K562 (cell line): Measurements from ENCODE around the gene E2F2. TPM values are rescaled to one million over a fixed set of nuclear protein-coding genes. Genes with fewer than 3 reads are reported as not detected.

ENCODE experiments used
- ATAC-seq: fragments of 200-7000 bp; cut with Tn5 transposase; 3 replicates; pipeline ENCODE4 v1.9.1; 2020; ENCODE audit warnings: moderate library complexity
- BruUV-seq: library from RNA; stranded (reverse); fragments of 400-500 nt; replicated peaks from 2 replicates; lab custom pipeline; 2021; lab: Mats Ljungman, UMichigan
- CTCF ChIA-PET: fragments of 300-600 bp; formaldehyde crosslinking; extraction: SDS; loops from one replicate; lab custom pipeline; 2021; ENCODE audit warnings: low intra/inter-chr PET ratio; lab: Yijun Ruan, JAX
- POLR2A ChIA-PET: fragments of 300-600, 350-650 bp; sonication (Branson Sonifier 250); formaldehyde crosslinking; extraction: SDS; loops from one replicate; lab custom pipeline; 2021; ENCODE audit warnings: antibody characterized with exemption, inconsistent platforms; lab: Yijun Ruan, JAX
- DNase-seq, 4 experiments: peaks; one replicate each; pipeline versions ENCODE4 v3.0.0 to v3.0.0-alpha.2; 2011 to 2018; ENCODE audit warnings: low spot score in 3 of 4, mixed read lengths in 3 of 4; ENCODE audit errors: extremely low read depth in 1 of 4
- FAIRE-seq: peaks from 2 replicates; lab custom pipeline; 2011; peaks lifted over from hg19 to GRCh38; lab: Jason Lieb, UNC
- H2AFZ ChIP-seq: 2 replicates; pipeline ENCODE4 v1.6.0; 2011; ENCODE audit warnings: low read depth, low read length, control low read depth, inconsistent platforms
- H3K27ac ChIP-seq: fragments of 200-600 bp; 3 replicates; pipeline ENCODE4 v1.8.0; 2011; ENCODE audit warnings: low read depth, mild to moderate bottlenecking, control low read depth, inconsistent platforms, low read length, moderate library complexity, mixed read lengths; ENCODE audit errors: extremely low read depth
- H3K27me3 ChIP-seq, 2 experiments: fragments of 300-600 bp in 1 of 2; 2 replicates in 1 of 2; 3 replicates in 1 of 2; pipeline versions ENCODE4 v1.6.0 to v1.8.0; 2011; ENCODE audit warnings: inconsistent platforms in 2 of 2, low read length in 2 of 2, mild to moderate bottlenecking in 1 of 2, mixed read lengths in 1 of 2, moderate library complexity in 1 of 2; ENCODE audit not compliant: control insufficient read depth in 2 of 2, insufficient read depth in 2 of 2
- H3K36me3 ChIP-seq: fragments of 300-600 bp; 3 replicates; pipeline ENCODE4 v1.8.0; 2011; ENCODE audit warnings: mild to moderate bottlenecking, low read length, inconsistent platforms; ENCODE audit not compliant: control insufficient read depth, insufficient read depth
- H3K4me1 ChIP-seq, 2 experiments: fragments of 200-600 bp in 1 of 2; replicated peaks in 1 of 2; 2 replicates in 1 of 2; 3 replicates in 1 of 2; pipeline versions ENCODE4 v1.5.1 to v1.8.0; 2011; ENCODE audit warnings: inconsistent platforms in 2 of 2, low read length in 2 of 2, mild to moderate bottlenecking in 1 of 2, mixed read lengths in 1 of 2, moderate library complexity in 1 of 2; ENCODE audit not compliant: control insufficient read depth in 2 of 2, insufficient read depth in 2 of 2
- H3K4me2 ChIP-seq: 2 replicates; pipeline ENCODE4 v1.6.1; 2011; ENCODE audit warnings: low read length, control low read depth, inconsistent platforms, mixed read lengths; ENCODE audit not compliant: insufficient read depth
- H3K4me3 ChIP-seq: fragments of 200-600 bp; sonication (generic), shearing (Covaris generic); 2 replicates; pipeline ENCODE4 v1.5.1; 2016; ENCODE audit warnings: control low read depth, inconsistent platforms
- H3K79me2 ChIP-seq: fragments of 200-600 bp; 3 replicates; pipeline ENCODE4 v1.8.0; 2011; ENCODE audit warnings: low read length, inconsistent platforms; ENCODE audit not compliant: control insufficient read depth, insufficient read depth
- H3K9ac ChIP-seq, 2 experiments: 2 replicates each; pipeline versions ENCODE4 v1.6.0 to v1.6.1; 2011; ENCODE audit warnings: low read depth in 2 of 2, low read length in 2 of 2, control low read depth in 1 of 2, inconsistent platforms in 1 of 2, mild to moderate bottlenecking in 1 of 2, mixed read lengths in 1 of 2; ENCODE audit not compliant: insufficient read depth in 1 of 2
- H3K9me1 ChIP-seq: one replicate; pipeline ENCODE4 v1.6.0; 2011; ENCODE audit warnings: inconsistent platforms, mild to moderate bottlenecking, low read length, moderate library complexity; ENCODE audit not compliant: control insufficient read depth, insufficient read depth
- H3K9me3 ChIP-seq: replicated peaks from 2 replicates; pipeline ENCODE4 v1.5.1; 2011; ENCODE audit warnings: low read depth, low read length, inconsistent platforms; ENCODE audit not compliant: control insufficient read depth, insufficient read depth
- H4K20me1 ChIP-seq: replicated peaks from 2 replicates; pipeline ENCODE4 v1.6.1; 2011; ENCODE audit warnings: low read length, inconsistent platforms, mixed read lengths; ENCODE audit not compliant: control insufficient read depth, insufficient read depth
- BCOR ChIP-seq: fragments of 450-650 bp; IDR thresholded peaks from 2 replicates; pipeline ENCODE4 v1.6.1; 2016
- BRD9 ChIP-seq: fragments of 450-650 bp; IDR thresholded peaks from 2 replicates; pipeline ENCODE4 v1.6.1; 2018; ENCODE audit warnings: low read depth; ENCODE audit not compliant: partially characterized antibody
- CBFB ChIP-seq: sonication (generic); formaldehyde crosslinking; IDR thresholded peaks from 2 replicates; pipeline ENCODE4 v1.4.0; 2020; ENCODE audit warnings: mild to moderate bottlenecking, missing genetic modification reagents
- EGR1 ChIP-seq: fragments of 450-650 bp; conservative IDR thresholded peaks from 2 replicates; pipeline ENCODE4 v1.6.1; 2017; ENCODE audit warnings: mild to moderate bottlenecking
- HDGF ChIP-seq: fragments of 450-650 bp; IDR thresholded peaks from 2 replicates; pipeline ENCODE4 v1.6.1; 2016
- MTA3 ChIP-seq: fragments of 450-650 bp; formaldehyde crosslinking; IDR thresholded peaks from 2 replicates; pipeline ENCODE4 v1.6.1; 2017; ENCODE audit warnings: mild to moderate bottlenecking, borderline replicate concordance
- PHF21A ChIP-seq: fragments of 450-650 bp; IDR thresholded peaks from 2 replicates; pipeline ENCODE4 v1.6.1; 2017; ENCODE audit warnings: low read depth, borderline replicate concordance
- POLR2B ChIP-seq: fragments of 450-650 bp; IDR thresholded peaks from 2 replicates; pipeline ENCODE4 v1.6.1; 2018; ENCODE audit warnings: low read depth; ENCODE audit not compliant: partially characterized antibody
- RCOR1 ChIP-seq, 2 experiments: IDR thresholded peaks; 2 replicates each; pipeline ENCODE4 v1.6.1; 2012; ENCODE audit warnings: low read depth in 2 of 2, low read length in 2 of 2, borderline replicate concordance in 1 of 2, improper control_type of control experiment in 1 of 2
- SMARCA5 ChIP-seq: fragments of 450-650 bp; IDR thresholded peaks from 2 replicates; pipeline ENCODE4 v1.6.1; 2016
- ZFP36 ChIP-seq: fragments of 150-350 bp; IDR thresholded peaks from 2 replicates; pipeline ENCODE4 v1.6.1; 2018; ENCODE audit warnings: low read length, low read depth; ENCODE audit not compliant: partially characterized antibody
- whole genome bisulfite sequencing: fragments of 100-300 bp; shearing (Covaris generic); methylation state at CpG from one replicate; pipeline ENCODE4 v1.1.6; 2016; ENCODE audit warnings: low coverage, mixed read lengths; ENCODE audit not compliant: insufficient coverage; ENCODE audit errors: missing lambda C conversion rate; 5-methylcytosine and 5-hydroxymethylcytosine counted together
- in situ Hi-C: fragments of 300-500 bp; cut with MboI; formaldehyde crosslinking; loops from 4 replicates; pipeline ENCODE4 v1.15.0; 2018; ENCODE audit warnings: inconsistent platforms, mixed read lengths
- intact Hi-C: fragments of 100-400 bp; cut with micrococcal nuclease; formaldehyde crosslinking; loops from 2 replicates; pipeline ENCODE4 v1.14.2; 2022
- polyA plus RNA-seq, 8 experiments: library from polyadenylated mRNA; depleted of rRNA in 4 of 8; stranded (reverse) in 5 of 8; unstranded in 3 of 8; fragments of >200 nt; fragmentation: Nextera tagmentation in 2 of 8; fragmentation: Illumina TruSeq in 1 of 8; extraction: Ambion mirVana in 2 of 8; extraction: Trizol in 1 of 8; gene quantifications; 2 replicates each; pipeline versions ENCODE4 v1.2.1 to v1.2.3, GENCODE V29; 2011 to 2014; ENCODE audit warnings: inconsistent platforms in 1 of 8, missing spikeins in 1 of 8
- total RNA-seq, 7 experiments: library from RNA; depleted of rRNA in 6 of 7; stranded (reverse); fragments of >200 nt in 6 of 7; fragmentation: Illumina TruSeq in 2 of 7; extraction: Trizol in 2 of 7; gene quantifications; 2 replicates each; pipeline versions ENCODE4 v1.2.1 to v1.2.3, GENCODE V29; 2011 to 2021; ENCODE audit warnings: low replicate concordance in 1 of 7
- TF ChIP-seq, protein P1 (sequence below): sonication (generic); formaldehyde crosslinking; IDR thresholded peaks from 2 replicates; pipeline ENCODE4 v1.8.1; 2023; ENCODE audit warnings: mild to moderate bottlenecking, missing genetic modification reagents
- TF ChIP-seq, protein P2 (sequence below), 3 experiments: fragments of 200-800 bp in 1 of 3; sonication (Bioruptor generic) in 1 of 3; sonication (generic) in 1 of 3; formaldehyde crosslinking in 1 of 3; IDR thresholded peaks; 2 replicates each; pipeline versions ENCODE4 v1.6.1 to v1.8.0; 2016 to 2022; ENCODE audit warnings: mild to moderate bottlenecking in 2 of 3, missing compliant biosample characterization in 2 of 3, missing genetic modification characterization in 2 of 3, missing genetic modification reagents in 1 of 3

The E2F2 gene
- total and polyA plus RNA-seq, 9 of the 15 experiments (the other 6 are each of a cell fraction or from before 2014, with no cell fraction given), result 3.1 to 25.3 (median 11.4) TPM

DNA sequence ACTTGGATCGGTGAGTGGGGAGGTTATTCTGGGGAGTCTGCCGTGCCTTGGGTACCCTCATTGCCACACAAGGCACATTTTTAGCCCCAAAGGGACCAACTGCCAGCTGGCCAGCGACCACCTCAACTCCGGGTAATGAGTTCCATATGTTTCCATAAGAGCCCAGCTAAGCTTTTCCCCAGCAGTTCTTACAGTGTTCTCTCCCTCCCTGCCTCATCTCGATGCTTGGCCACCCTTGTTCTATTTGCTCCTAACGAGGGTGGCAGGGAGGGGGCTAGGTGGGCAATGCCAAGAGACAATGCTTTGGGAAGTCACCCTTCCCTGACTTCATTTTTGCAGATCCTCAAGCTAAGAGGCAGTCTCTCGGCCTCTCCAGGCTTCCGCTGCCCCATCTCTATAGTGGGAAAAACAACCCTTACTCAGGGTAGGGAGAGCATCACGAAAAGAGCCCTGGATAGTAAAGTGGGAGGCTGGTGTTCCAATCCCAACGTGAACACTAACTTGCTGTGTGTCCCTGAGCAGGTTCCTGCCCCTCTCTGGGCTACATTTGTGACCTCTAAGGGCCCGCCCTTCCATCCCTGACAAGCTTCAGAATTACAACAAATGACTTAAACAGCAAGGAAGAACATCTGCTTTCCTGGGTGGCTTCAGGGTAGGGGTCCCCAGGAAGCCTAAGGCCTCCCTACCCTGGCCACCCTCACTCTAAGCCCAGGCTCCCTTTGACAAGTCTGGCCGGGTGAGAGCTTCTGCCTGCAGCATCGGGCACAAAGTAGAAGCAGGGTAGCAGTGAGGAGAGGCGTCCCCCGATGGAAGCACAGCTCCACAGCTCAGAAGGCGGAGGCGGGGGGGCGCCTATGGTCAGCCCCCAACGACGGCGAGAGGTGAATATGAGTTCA lies 22.4 kb upstream of the E2F2 start:
- intact Hi-C loops, result no loop called here
- WGBS, result 71% methylated on average over 21 of the region's 21 CpGs
- TF ChIP-seq, protein P1, sequence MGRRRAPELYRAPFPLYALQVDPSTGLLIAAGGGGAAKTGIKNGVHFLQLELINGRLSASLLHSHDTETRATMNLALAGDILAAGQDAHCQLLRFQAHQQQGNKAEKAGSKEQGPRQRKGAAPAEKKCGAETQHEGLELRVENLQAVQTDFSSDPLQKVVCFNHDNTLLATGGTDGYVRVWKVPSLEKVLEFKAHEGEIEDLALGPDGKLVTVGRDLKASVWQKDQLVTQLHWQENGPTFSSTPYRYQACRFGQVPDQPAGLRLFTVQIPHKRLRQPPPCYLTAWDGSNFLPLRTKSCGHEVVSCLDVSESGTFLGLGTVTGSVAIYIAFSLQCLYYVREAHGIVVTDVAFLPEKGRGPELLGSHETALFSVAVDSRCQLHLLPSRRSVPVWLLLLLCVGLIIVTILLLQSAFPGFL (CRISPR knock-in tag), result 0 out of 2 replicates have a peak, but pooled peaks have one; percentile 5
- TF ChIP-seq SMARCA5, result peak; percentile 93
- TF ChIP-seq EGR1, result peak; percentile 5; the same call in 1 of the 2 replicates
- no peak for TF ChIP-seq PHF21A
- TF ChIP-seq ZFP36, result peak; percentile 97
- TF ChIP-seq BRD9, result peak; percentile 68
- 0 out of 2 replicates have a peak, but pooled peaks have one; percentile 70 for TF ChIP-seq CBFB (CRISPR knock-in tag)
- TF ChIP-seq BCOR, result peak; percentile 96
- peak in 1 of 2 experiments; percentile 86; a peak in 2 of 4 replicates for TF ChIP-seq RCOR1 (IDR thresholded peaks at IDR 0.05; ENCODE audit: borderline replicate concordance in 1 of 2, low read depth in 2 of 2, low read length in 2 of 2)
- no peak for TF ChIP-seq POLR2B
- TF ChIP-seq, protein P2, sequence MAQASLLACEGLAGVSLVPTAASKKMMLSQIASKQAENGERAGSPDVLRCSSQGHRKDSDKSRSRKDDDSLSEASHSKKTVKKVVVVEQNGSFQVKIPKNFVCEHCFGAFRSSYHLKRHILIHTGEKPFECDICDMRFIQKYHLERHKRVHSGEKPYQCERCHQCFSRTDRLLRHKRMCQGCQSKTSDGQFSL (CRISPR knock-in tag; IDR thresholded peaks at IDR 0.05), result peak; percentile 79; the same call in 1 of the 2 replicates
- TF ChIP-seq, protein P2 (tag; IDR thresholded peaks at IDR 0.05), result no peak
- peak; percentile 45; the same call in 1 of the 2 replicates for TF ChIP-seq HDGF
- TF ChIP-seq MTA3, result peak; percentile 34; the same call in 1 of the 2 replicates

More for the DNA sequence above, 22.4 kb upstream of the E2F2 start:
- no peak for DNase-seq
- Histone ChIP-seq H3K36me3 (peaks cover 19% of the 10 kb centered on the region), H3K27me3 (no peaks in the 10 kb centered on the region), H3K27ac (peak overlapping the region; percentile 90), H3K4me2 (peak overlapping the region; percentile 82), H3K4me3 (no peak overlapping the region), H2AFZ (peak overlapping the region; percentile 90; the same call in 1 of the 2 replicates), H3K9ac (peak overlapping the region; percentile 76 to 94; a peak in 3 of 4 replicates), H3K4me1 (peaks cover 43 to 53% of the 10 kb centered on the region in 2 experiments), H3K79me2 (peaks cover 33% of the 10 kb centered on the region), H4K20me1 (no peaks in the 10 kb centered on the region), H3K9me3 (no peaks in the 10 kb centered on the region), H3K9me1 (no peaks in the 10 kb centered on the region)
- CTCF ChIA-PET, result no interaction called here
- FAIRE-seq, result no peak
- no TSS peak for BruUV-seq
- no peak for ATAC-seq
- in situ Hi-C loops, result no loop called here
- POLR2A ChIA-PET, result interaction anchor here (0.6 to 2.5 kb wide), 11 partner anchors 8 to 648 kb away, joined by 3 to 8 read pairs (median 5); partner anchors contain the start of gene RPL11
